HG03432 (cell line): ENCODE measurements around the gene NUBPL.

Experiments used
- ATAC-seq: cut with Tn5 transposase; IDR thresholded peaks from one replicate; pipeline ENCODE4 v1.9.1; 2021; ENCODE audit warnings: mild to moderate bottlenecking, moderate library complexity; ENCODE audit not compliant: unreplicated experiment

Gene NUBPL, protein sequence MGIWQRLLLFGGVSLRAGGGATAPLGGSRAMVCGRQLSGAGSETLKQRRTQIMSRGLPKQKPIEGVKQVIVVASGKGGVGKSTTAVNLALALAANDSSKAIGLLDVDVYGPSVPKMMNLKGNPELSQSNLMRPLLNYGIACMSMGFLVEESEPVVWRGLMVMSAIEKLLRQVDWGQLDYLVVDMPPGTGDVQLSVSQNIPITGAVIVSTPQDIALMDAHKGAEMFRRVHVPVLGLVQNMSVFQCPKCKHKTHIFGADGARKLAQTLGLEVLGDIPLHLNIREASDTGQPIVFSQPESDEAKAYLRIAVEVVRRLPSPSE

GRCh38 chr14:31561155-31561846 is at the start of gene NUBPL:
Gene NUBPL, plus strand, starts transcription at chr14:31561404. Its CDS starts 36 bp downstream, at chr14:31561440.
- ATAC-seq = peak; percentile 98

GRCh38 chr14:31527087-31527486 is 34.1 kb upstream of the NUBPL start:
- no peak for ATAC-seq

DNA sequence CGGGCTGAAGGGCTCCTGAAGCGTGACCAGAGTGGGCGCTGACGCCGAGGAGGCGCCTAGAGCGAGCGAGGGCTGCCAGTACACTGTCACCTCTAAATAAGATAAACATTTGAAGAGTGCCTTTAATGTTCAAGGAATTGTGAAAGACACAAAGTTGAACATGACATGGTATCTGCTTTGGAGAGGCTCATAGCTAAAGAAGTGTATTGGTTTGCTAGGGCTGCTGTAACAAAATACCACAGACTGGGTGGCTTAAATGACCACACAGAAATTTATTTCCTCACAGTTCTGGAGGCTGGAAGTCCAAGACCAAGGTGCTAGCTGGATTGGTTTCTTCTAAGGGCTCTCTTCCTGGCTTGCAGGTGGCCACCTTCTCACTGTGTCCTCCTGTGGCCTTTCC is 33.7 kb upstream of the NUBPL start:
- no peak for ATAC-seq

- no peak for ATAC-seq
These were observed 32.2 kb upstream of the NUBPL start for GRCh38 chr14:31529053-31529452.

- no peak for ATAC-seq
These were observed 31.1 kb upstream of the NUBPL start for GRCh38 chr14:31530136-31530535.

GRCh38 chr14:31536201-31536960 is 24.8 kb upstream of the NUBPL start:
- ATAC-seq = no peak

DNA sequence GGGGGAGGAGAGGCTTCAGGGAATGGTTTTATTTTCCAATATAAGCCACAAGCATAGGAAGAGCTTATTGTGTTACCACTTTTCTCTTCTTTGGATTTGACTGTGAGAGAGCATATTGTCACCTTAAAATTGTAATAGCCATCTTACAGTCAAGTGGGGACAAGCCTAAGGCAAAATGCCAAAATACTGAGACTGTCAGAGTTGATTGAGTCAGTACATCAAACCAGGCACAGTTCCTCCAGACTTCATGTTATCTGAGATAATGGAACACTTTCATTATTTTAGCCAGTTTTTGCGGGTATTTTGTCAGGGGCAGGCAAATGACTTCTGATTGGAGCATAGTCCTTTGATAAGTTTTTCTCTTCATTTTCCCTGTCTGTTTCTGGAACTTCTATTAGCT is 19.5 kb upstream of the NUBPL start:
- no peak for ATAC-seq

- peak; percentile 77 for ATAC-seq
These were observed 17.0 kb upstream of the NUBPL start for GRCh38 chr14:31543969-31544799.

DNA sequence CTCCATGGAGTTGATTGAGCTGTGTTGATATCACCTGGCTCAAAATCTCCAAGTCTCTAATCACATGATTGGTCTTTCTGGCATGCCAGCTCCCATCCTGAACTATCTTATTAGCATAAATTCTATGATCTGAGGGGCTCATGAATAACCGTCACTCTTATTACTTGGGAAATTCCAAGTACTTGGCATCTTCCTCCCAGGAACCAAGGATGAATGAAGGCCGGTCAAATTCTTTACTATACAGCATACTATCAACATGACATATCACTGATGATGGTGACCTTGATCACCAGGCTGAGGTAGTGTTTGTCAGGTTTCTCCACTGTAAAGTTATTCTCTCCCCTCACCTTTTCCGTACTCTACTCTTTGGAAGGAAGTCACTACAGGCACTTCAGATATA is 16.4 kb upstream of the NUBPL start:
- no peak for ATAC-seq

DNA sequence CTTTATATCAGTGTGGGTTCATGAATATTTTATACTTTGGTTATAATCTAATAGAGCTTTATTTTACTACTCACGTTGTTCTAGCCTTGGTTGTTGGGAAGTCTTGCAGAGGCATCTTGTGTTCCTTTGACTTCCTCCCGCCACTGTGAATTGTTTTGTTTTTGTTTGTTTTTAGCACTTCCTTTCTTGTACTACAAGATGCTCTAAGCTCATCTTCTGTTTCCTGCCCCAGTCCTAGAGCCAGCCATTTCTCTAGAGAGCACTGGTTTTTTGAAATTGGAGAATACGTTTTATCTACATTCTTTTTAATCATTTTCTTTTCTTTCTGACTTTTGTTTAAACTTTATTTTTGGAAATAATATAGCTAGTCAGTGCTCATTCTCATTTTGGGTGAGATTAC is 15.9 kb upstream of the NUBPL start:
- ATAC-seq = no peak

GRCh38 chr14:31549817-31550216 is 11.4 kb upstream of the NUBPL start:
- no peak for ATAC-seq

DNA sequence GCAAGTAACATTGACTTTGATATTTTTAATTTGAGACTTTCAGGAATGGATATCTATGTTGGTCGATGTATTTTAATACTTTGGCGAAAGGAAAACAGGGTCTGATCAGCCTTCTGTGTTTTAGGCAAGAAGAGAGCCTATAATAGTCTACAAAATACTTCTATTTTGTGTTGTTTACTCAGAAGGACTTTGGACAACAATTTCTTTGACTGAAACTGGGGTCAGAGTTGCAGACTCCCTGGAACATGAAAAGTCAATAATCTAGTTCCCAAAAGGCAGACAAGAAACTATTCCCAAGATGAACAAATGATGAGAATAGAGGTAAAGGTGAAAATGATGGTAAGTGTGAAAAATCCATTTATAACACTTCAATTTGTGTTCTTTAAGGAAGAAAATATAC is 10.6 kb upstream of the NUBPL start:
- no peak for ATAC-seq

GRCh38 chr14:31556191-31556590 is 5.0 kb upstream of the NUBPL start:
- no peak for ATAC-seq

- ATAC-seq = no peak
These were observed 1.3 kb upstream of the NUBPL start for GRCh38 chr14:31559939-31560338.

GRCh38 chr14:31560759-31561154 is 447 bp upstream of the NUBPL start:
- ATAC-seq = peak; percentile 12

DNA sequence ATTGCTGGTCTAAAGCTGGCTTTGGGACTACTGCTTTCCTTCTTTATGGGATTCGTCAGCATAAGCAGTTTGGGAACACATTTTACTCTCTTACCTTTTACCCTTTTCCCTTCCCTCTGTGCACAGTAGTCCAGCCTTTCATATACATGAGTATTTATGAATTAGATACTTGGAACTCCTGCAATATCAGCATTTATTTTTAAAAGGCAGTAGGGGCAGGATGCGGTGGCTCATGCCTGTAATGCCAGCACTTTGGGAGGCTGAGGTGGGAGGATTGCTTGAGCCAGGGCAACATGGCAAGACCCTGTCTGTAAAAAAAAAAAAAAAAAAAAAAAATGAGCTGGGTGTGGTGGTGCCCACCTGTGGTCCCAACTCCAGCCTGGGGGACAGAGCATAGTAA is 3.0 kb downstream of the NUBPL start:
- ATAC-seq = no peak

- ATAC-seq = no peak
These were observed 5.3 kb downstream of the NUBPL start for GRCh38 chr14:31566456-31566855.

DNA sequence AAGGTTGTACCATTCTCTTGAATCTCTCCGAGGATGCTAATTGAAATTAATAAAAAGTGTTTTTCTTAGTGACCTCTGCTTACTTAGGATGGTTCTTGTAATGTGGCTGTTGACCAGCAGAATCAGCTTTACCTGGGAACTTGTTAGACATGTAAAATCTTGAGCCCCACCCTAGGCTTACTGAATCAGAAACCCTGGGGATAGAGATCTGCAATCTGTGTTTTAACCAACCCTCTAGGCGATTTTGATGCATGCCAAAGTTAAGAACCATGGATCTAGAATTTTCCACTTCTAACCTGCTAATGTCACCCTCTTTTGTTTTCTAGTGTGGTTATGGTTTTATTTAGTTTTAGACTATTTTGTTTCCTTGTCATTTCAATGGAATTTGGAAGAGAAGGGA is 6.5 kb downstream of the NUBPL start:
- ATAC-seq = no peak

GRCh38 chr14:31568161-31568560 is 7.0 kb downstream of the NUBPL start:
- ATAC-seq = no peak

DNA sequence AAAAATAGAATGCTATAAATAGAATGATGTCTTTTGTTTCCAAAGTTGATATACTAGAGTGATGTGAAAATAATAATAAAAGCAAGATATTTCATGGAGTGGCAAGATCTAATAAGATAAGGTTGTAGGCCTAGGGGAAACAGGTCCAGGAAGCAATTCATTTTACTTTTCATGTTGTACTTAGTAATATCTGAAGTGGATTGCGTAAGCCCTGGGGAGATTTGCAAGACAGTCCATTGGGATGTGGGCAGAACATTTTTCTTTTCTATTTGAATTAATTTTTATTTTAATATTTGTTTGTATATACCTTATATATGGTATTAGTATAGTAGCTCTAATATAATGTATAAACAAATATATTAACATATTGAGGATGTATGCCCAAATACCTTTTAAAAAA is 7.5 kb downstream of the NUBPL start:
- no peak for ATAC-seq

DNA sequence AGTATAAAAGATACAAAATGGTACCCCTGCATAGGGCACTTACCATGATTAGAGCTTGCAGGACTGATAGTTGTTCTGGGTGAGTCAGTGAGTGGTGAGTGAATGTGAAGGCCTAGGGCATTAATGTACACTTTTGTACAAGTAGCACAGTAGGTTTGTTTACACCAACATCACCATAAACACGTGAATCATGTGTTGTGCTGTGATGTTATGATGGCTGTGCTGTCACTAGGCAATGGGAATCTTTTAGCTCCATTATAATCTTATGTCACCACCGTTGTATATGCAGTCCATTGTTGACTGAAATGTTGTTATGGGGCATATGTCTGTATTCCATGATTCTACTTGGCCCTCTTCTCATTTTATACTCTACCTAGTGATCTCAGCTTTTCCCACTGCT is 11.8 kb downstream of the NUBPL start:
- no peak for ATAC-seq
